ENCODE results near the gene RDH5. TPM values are rescaled to one million over a fixed set of nuclear protein-coding genes. Genes with fewer than 3 reads are reported as not detected.

The RDH5 gene
- total and polyA plus RNA-seq, 9 donors, result 3.7 to 8.9 (median 5.9) TPM

GRCh38 chr12:55732288-55732687, 12.1 kb downstream of the RDH5 start:
- no peak for DNase-seq
- H3K27me3 ChIP-seq, result no peaks in the 10 kb centered on the region
- TF ChIP-seq CTCF (IDR thresholded peaks at IDR 0.05), result no peak
- TF ChIP-seq POLR2A (IDR thresholded peaks at IDR 0.05), result no peak
- TF ChIP-seq EP300 (IDR thresholded peaks at IDR 0.05), result no peak
- peaks cover 8% of the 10 kb centered on the region for H3K4me1 ChIP-seq (ENCODE audit: insufficient read depth)
- intact Hi-C loops (cut with DNase I), result loop anchor here in 3 of 4 donors (5.0 to 10.0 kb wide), 3 partner anchors 195 to 903 kb away; partner anchors contain the start of genes BAZ2A (in 1 of the 3) and PYM1 (in 1 of the 3)
- 81 to 88% (median 82%) methylated on average over 4 of the region's 4 CpGs for WGBS, 3 donors
- no peaks in the 10 kb centered on the region for H3K36me3 ChIP-seq
- H3K27ac ChIP-seq, result no peak overlapping the region
- H3K4me3 ChIP-seq, result no peak overlapping the region
- no peaks in the 10 kb centered on the region for H3K9me3 ChIP-seq

- Histone ChIP-seq H3K4me3 (no peak overlapping the region), H3K36me3 (no peaks in the 10 kb centered on the region), H3K4me1 (ENCODE audit: insufficient read depth) (peaks cover 2% of the 10 kb centered on the region), H3K9me3 (no peaks in the 10 kb centered on the region), H3K27ac (no peak overlapping the region), H3K27me3 (no peaks in the 10 kb centered on the region)
- no peak for TF ChIP-seq POLR2A (IDR thresholded peaks at IDR 0.05)
- TF ChIP-seq EP300 (IDR thresholded peaks at IDR 0.05), result no peak
- TF ChIP-seq CTCF (IDR thresholded peaks at IDR 0.05), result no peak
- WGBS, 3 donors, result 85 to 90% (median 90%) methylated on average over 14 of the region's 14 CpGs
- DNase-seq, result no peak
- intact Hi-C loops (cut with DNase I), result loop anchor here in 3 of 4 donors (5.0 to 10.0 kb wide), 3 partner anchors 194 to 902 kb away; partner anchors contain the start of genes BAZ2A (in 1 of the 3) and PYM1 (in 1 of the 3)
Measured at GRCh38 chr12:55733021-55733555, 12.9 kb downstream of the RDH5 start.

- H3K9me3 ChIP-seq, result no peaks in the 10 kb centered on the region
- intact Hi-C loops (cut with DNase I), result loop anchor here in 3 of 4 donors (5.0 to 10.0 kb wide), 3 partner anchors 193 to 901 kb away; partner anchors contain the start of genes BAZ2A (in 1 of the 3) and PYM1 (in 1 of the 3)
Measured at GRCh38 chr12:55733858-55734257, 13.7 kb downstream of the RDH5 start.

GRCh38 chr12:55734595-55734994, 14.4 kb downstream of the RDH5 start:
- DNase-seq, result no peak
- intact Hi-C loops (cut with DNase I), result loop anchor here in 3 of 4 donors (5.0 to 10.0 kb wide), 3 partner anchors 193 to 900 kb away; partner anchors contain the start of genes BAZ2A (in 1 of the 3) and PYM1 (in 1 of the 3)
- no peak for TF ChIP-seq POLR2A (IDR thresholded peaks at IDR 0.05)
- no peak for TF ChIP-seq EP300 (IDR thresholded peaks at IDR 0.05)
- TF ChIP-seq CTCF (IDR thresholded peaks at IDR 0.05), result no peak
- WGBS, 3 donors, result 82 to 94% (median 91%) methylated on average over 3 of the region's 3 CpGs
- Histone ChIP-seq H3K27me3 (no peaks in the 10 kb centered on the region), H3K4me1 (ENCODE audit: insufficient read depth) (peaks cover 2% of the 10 kb centered on the region), H3K27ac (no peak overlapping the region), H3K36me3 (no peaks in the 10 kb centered on the region), H3K9me3 (no peaks in the 10 kb centered on the region), H3K4me3 (no peak overlapping the region)

More at GRCh38 chr12:55733858-55734257, 13.7 kb downstream of the RDH5 start:
- DNase-seq, result no peak
- Histone ChIP-seq H3K4me1 (ENCODE audit: insufficient read depth) (peaks cover 2% of the 10 kb centered on the region), H3K4me3 (no peak overlapping the region), H3K27me3 (no peaks in the 10 kb centered on the region), H3K36me3 (no peaks in the 10 kb centered on the region), H3K27ac (no peak overlapping the region)
- 78 to 85% (median 83%) methylated on average over 2 of the region's 2 CpGs for WGBS, 3 donors
- TF ChIP-seq POLR2A (IDR thresholded peaks at IDR 0.05) (no peak), EP300 (IDR thresholded peaks at IDR 0.05) (no peak), CTCF (IDR thresholded peaks at IDR 0.05) (no peak)
